HG03378 (cell line): ENCODE data around the gene GRID2IP.

Experiments
- ATAC-seq: cut with Tn5 transposase; IDR thresholded peaks from one replicate; pipeline ENCODE4 v1.9.1; 2021; ENCODE audit warnings: mild to moderate bottlenecking, moderate library complexity; ENCODE audit not compliant: unreplicated experiment

Gene GRID2IP

DNA sequence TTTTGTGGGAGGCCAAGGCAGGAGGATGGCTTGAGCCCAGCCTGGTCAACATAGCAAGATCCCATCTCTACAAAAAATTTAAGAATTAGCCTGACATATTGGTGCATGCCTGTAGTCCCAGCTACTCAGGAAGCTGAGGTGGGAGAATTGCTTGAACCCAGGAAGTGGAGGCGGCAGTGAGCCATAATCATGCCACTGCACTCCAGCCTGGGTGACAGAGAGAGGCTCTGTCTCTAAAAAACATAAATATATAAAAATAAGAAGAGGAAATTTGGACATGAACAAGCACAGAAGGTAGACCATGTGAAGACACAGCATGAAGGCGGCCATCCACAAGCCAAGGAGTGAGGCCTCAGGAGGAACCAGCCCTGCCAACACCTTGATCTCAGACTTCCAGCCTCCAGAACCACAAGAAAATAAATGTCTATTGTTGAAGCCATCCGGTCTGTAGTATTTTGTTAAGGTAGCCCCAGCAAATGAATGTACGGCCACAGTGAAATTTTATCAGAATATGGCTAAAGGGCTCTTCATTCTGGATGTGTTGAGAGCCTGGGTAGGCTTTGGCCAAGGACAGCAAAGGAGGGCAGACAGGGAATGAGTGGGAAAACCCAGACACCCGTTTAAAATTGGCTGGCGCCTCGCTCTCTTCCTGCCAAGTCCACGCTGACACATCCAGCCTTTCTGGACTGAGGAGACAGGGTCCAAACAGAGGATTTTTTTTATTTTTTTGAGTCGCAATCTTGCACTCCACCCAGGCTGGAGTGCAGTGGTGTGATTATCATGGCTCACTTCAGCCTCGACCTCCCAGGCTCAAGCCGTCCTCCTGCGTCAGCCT, 12.9 kb upstream of the GRID2IP start:
- ATAC-seq = no peak

DNA sequence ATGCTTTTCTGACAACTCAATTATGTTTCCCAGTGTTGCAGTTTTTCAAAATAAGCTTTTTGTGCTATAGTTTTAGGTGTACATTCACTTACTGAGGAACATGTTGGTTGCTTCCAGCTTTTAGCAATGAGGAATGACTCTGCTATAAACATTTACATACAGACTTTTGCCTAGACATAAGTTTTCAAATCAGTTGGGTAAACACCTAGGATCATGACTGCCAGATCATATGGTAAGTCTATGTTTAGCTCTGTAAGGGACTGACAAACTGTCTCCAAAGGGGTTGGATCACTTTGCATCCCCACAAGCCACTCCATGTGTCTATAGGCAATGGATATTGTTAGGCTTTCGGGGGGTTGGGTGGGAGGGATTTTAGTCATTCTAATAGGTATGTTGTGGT, 10.8 kb upstream of the GRID2IP start:
- ATAC-seq = no peak

DNA sequence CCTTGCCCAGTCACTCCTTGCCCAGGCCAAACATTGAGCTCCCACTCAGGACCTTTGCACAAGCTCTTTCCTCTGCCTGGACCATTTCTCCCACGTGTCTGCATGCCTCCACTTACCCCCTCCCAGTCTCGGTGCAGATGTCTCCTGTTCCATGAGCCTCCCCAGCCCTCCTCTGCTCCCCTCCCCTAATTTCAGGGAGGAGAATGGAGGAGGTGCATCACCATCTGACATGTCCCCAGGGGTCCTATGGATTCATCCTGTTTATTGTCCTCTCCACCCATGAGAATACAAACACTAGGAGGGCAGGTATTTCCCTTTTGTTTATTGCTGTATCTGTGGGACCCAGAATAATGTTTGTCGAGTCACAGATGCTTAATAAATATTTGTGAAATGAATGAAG, 8.6 kb upstream of the GRID2IP start:
- ATAC-seq = no peak

DNA sequence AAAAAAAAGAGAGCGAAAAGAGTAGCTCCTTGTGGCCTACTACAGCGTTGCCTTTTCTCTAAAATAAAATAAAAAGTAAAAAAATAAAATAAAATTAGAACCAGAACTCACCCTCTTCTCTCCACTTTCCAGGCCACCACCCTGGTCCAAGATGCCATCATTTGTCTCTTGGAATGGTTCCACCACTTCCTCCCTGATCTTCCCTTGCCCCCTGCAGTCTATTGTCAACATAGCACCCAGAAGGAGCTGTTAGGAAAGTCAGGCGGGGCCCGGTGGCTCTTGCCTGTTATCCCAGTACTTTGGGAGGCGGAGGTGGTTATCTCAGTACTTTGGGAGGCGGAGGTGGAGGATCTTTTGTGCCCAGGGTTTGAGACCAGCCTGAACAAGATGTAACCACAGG, 7.6 kb upstream of the GRID2IP start:
- ATAC-seq = no peak

DNA sequence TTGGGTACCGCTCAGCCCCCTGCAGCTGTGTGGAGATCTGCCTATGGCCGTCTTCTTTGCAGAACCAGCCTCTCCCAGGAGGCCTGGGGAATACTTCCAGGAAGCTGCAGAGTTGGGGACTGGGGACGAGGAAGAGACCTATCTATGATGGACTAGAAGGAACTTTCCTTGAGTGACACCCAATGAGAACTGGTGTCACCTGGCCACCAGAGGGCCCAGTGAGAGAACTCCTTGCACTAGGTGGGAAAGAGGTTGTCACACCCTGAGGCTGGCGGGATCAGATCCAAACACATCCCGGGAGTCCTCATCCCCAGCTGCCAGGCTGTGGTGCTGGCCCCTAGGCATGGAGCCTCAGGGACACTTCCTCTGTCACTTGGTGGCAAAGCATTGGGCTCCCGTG, 4.9 kb upstream of the GRID2IP start:
- ATAC-seq = no peak

DNA sequence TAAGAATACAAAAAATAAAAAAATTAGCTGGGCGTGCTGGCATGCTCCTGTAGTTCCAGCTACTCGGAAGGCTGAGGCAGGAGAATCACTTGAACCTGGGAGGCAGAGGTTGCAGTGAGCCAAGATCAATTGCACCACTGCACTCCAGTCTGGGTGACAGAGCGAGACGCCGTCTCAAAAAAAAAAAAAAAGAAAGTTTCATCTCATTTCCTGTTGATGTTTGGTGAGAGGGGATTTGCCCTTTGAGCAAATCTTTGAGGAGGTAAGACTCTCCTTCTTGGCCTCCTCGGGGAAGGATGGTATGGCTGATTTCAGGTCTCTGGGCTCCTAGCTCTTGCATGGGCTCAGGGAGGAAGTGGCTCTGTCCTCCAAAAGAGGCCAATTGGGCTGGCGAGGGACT, 3.6 kb upstream of the GRID2IP start:
- ATAC-seq = no peak

DNA sequence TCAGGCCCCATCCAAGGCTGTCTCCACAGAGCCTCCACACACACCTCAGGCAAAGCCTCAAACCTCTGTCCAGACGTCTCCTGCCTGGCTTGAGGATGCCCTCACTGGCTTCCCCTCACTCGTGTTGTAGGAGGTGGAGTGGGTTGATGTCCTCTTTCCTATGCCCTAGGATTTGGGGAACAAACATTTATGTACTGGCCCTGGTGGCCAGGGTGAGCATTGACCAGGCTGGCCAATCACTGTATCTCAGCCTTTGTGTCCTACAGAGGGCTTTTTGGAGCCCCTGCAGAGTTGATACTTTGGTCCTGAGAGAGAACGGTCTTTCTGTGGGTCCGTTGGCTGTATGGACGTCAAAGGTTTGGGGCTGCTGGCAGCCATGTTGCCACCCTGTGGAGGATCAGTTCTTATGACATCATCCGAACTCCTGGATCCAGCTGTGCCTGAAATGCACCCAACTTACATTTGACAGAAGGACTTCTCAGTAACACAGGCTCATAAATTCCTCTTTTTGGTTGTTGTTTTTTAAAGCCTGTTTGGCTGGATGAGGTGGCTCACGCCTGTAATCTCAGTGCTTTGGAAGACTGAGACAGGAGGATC, 2.3 kb upstream of the GRID2IP start:
- no peak for ATAC-seq

DNA sequence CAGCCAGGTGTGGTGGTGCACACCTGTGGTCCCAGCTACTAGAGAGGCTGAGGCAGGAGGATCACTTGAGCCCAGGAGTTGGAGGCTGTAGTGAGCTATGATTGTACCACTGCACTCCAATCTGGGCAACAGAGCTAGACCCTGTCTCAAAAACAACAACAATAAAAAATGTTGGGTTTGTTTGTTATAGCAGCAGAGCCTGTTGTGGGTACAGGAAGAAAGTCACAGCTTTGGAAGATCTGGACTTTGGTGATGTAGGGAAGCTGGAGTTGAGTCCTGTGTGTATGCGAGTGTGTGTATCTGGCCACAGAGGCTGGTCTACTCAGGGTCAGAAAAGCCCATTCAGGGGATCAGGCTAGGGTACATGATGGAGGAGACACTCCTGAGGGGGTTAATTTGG, 3.9 kb downstream of the GRID2IP start:
- ATAC-seq = no peak

DNA sequence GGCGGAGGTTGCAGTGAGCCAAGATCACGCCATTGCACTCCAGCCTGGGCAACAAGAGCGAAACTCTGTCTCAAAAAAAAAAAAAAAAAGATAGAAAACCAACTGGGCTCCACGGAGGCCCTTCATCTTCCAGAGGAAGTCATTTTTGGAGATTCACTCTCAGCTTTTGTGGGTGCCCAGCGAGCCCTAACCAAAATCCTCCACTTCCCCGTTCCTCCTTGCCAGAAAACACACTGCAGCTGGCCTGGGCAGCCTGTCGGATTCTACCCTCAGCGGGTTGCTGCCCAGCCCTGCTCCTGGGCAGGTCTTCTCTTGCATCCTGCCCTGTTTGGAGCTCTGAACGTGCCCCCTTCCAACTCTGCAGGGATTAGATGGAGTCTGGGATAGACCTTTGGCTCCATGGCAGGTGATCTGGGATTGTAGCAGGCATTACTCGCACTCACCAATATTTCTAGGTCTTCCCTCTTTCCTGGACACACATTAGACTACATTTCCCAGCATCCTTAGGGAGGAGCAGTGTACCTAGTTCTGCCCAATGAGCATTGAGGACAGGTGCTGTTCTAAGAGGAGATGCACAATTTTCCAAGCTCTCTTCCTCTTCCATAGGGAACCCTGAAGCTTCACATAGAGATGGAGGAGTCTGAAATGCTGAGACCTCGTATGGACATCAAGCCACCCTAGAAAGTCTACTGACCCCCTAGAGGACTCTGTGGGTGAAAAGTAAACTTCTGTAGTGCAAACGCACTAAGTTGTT, 4.6 kb downstream of the GRID2IP start:
- no peak for ATAC-seq

DNA sequence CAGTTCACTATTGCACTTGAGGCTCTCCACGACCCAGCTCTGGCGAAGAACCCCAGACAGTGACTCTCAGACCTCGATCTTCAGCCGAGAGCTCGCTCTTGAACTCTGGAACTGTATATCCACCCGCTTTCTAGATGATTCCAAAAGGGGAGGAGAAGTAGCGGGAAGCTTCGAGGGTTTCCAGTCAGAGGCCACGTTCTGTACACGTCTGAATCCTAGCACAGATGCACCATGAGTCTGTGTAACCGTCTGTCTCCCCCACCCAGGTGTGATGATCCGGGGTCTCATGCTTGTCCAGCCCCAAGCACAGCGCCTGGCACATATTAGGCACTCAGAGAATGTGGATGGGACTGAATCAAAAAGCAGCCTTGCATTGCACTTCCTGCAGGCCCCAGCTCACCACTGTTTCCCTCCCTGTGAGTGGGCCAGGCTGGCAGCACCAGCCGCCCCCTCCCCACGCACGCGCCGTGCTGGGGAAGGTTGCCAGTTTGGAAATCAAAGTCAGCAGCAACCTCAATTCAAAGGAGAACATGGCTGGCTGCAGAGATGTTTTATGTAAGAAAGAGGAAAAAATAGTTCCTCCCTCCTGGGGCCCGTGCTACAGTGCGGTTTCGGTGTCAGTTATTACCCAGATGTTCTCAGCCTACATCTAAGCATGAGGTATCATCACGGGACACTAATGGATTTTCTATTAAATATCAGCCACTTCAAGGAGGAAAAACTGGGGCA, 5.7 kb downstream of the GRID2IP start:
- no peak for ATAC-seq

DNA sequence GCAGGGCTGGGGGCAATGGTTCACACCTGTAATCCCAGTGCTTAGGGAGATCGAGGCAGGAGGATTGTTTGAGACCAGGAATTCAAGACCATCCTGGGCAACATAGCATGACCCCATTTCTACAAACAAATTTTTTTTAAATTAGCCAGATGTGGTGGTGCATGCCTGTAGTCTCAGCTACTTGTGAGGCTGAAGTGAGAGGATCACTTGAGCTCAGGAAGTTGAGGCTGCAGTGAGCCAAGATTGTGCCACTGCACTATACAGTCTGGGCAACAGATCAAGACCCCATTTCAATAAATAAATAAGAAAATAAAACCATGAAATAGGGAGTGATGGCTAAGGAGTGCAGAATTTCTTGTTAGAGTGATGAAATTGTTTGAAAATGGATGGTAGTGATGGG, 8.9 kb downstream of the GRID2IP start:
- no peak for ATAC-seq

DNA sequence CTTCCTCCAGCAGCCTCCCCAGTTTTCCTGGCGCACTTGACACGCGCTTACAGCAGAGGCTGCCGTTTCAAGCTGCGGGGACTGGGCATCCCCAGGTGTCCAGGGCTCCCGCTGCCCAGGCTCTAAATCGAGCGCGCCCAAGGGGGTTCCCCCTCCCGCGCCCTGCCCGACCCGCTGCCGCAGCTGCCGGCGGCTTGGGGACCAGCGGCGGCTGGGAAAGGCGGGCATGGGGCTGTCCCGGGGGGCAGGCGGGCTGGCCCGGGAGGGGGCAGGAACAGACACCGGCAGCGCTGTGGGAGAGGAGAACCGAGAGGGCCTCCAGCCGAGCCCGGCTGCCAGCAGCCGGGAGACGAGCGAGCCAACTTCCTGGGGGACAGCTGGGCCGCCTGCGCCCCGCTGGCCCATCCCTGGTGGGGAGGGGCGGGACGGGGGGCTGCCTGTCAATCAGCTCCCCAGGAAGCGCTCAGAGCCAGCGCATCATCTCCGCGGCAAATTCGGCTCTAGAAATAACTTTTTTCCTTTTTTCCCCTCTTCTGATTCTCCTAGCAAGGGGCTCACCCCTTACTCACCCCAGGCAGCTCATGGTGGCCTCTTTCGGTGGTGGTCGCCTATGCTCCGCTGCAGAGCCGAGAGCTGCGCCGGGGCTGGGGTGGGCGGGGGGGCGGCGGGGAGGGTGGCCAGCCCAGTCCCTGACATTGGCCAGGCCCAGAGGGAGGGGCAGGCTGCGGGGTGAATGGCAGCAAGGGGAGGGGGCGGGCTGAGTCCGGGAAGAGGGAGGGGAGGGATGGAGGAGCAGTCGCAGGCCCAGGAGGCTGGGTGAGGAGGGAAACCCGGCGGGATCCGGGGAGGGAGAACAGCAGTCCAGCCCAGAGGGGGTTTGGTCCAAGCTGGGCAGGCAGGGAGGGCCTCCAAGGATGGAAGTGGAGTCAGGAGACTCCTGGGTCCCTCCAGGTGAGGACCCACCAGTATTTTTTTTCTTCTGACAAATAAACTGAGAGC, 14.7 kb downstream of the GRID2IP start:
- ATAC-seq = no peak

DNA sequence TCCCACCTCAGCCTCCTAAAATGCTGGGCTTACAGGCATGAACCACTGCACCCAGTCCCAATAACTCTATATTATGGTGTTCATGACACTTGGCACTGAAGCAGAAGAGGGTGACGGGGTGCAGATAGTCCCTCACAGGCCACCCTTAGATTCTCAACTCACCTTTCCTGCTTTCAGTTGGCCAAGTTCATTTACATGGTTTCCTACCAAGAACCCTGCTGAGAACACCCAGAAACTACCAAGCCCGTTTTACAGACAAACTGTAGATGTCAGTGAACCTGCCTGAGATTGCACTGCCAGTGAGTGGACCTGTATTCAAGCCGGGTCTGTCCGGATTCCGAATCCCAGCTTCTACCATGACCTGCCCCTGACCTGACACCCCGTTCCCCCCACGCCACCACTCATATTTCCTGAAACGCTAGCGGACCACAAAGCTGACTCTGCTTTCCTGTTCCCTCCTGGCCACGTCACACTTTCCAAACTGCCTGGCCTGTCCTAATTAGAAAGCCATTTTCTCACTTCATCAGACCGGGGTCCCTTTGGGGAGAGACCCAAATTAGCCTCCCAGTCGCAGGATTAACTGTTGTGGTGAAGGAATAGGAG, 17.3 kb downstream of the GRID2IP start:
- ATAC-seq = no peak

DNA sequence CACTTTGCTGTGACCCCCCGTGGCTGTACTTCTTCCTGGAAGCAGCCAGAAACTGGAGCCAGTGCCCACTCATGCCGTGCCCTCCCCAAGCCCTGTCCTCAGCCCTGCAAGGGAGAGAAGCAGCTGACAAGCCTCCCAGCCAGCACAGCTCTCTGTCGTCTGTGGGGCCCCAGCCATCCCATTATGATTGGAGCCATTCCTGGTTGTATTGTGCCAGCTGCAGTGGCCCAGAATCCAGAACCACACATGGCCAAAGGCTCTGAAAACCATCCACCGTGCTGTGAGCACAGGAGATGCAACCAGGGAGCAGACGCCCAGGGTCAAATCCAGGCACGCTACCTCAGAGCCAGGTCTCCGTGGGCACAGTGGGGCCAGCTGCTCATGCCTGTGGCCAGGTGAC, 18.7 kb downstream of the GRID2IP start:
- ATAC-seq = no peak

DNA sequence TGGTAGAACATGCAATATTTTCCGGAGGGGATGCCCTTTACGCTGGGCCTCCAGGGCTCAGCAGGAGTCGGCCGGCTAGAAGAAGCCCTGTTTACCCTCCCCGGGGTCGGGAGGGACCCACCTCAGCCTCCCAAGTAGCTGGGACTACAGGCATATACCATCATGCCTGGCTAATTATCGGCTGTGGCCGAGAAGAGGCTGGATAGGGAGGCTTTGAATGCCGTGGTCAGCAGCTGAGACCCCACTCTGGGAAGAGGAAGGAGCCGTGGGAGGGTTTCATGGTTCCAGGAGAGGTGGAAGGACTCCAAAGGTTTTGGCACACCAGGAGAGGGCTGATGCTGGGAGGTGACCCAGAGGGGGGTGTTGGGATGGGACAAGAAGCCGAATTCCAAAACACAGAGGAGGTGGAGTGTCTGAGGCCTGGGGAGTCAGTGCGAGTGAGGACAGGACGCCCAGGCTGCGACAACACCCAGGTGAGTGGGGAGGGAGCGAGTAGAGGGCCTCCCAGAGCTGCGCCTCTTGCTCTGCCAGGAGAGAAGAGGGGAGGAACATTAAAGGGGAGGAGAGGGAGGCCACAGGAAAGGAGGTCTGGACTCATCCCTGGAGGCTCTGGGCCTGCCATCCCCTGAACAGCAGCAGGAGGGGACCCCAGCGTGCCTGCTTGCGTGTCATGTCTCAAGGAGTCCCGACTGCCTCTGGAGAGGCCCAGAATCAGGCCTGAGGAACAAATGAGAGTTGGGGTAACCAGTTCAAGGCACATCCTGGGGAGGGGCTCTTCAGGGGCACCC, 19.6 kb downstream of the GRID2IP start:
- no peak for ATAC-seq

DNA sequence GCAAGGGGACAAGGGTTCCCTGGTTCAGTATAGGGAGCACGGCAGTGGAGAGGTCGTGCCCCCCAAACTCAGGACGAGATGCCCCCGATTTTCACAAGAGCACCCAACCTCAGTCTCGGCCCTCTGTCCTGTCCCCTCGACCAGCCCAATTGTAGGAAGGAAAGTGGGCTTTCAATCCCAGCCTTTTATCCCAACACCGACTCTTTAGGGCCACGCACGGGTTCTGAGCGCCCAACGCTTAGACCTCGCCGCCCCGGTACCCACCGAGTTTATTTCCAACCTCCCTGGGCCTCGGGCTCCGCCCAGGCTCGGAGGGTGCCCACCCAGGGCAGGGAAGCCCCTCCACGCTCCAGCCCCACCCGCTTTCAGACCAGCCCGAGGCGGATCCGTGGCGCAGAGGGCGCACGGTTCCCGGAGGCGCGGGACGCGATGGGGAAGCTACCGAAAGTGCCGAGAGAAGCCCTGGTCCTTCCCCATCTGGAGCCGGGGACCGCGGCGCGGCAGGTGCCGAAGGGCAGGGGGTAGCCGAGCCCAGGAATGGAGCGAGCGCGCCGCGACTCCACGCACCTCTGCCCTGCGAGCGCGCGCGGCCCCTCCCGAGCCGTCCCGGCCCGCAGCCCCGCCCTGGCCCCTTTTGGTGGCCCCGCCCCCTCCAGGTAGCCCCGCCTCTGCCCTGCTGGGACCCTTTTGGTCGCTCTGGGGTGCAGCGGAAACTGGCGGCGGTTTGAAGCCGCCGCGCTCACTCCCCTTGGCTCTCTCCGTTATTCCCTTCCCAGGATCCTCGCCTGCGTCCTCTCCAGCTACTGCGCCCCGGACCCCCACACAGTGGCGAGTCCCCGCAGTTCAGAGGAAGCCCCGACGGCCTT, 20.4 kb downstream of the GRID2IP start:
- no peak for ATAC-seq

DNA sequence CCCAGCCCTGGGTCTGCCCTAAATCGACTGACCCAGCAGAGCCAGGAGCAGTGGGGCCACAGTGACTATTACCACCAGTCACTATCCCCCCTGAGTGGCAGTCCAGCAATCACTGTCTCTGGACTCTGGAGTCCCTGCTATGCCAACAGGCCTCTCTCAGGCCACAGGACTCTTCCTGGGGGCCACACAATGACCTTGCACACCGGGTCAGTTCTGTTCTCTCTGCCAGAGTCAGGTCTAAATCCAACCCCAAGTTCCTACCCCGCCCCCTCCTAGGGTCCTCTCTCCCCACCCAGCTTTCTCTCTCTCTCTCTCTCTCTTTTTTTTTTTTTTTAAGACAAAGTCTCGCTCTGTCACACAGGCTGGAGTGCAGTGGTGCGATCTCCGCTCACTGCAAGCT, 21.6 kb downstream of the GRID2IP start:
- no peak for ATAC-seq
